H1 (cell line): ENCODE data around the gene SCFD1. TPM values are rescaled to one million over a fixed set of nuclear protein-coding genes. Genes with fewer than 3 reads are reported as not detected.

Experiments
- KDM5A ChIP-seq: fragments of 200-600 bp; IDR thresholded peaks from 2 replicates; pipeline ENCODE4 v1.7.1; 2012; ENCODE audit warnings: mild to moderate bottlenecking, low read length, inconsistent platforms, mixed read lengths
- POU5F1 ChIP-seq: IDR thresholded peaks from 2 replicates; pipeline ENCODE4 v1.6.1; 2011; ENCODE audit warnings: low read depth, mild to moderate bottlenecking, low read length, moderate library complexity
- polyA plus RNA-seq, 7 experiments: library from polyadenylated mRNA; depleted of rRNA in 3 of 7; stranded (reverse) in 5 of 7; unstranded in 2 of 7; fragments of >200 nt in 5 of 7; fragments of 200-250 nt in 2 of 7; gene quantifications; 1 replicate in 5 of 7; 2 replicates in 1 of 7; 4 replicates in 1 of 7; pipeline versions ENCODE4 v1.2.1 to v1.2.3, GENCODE V29; 2011 to 2013; ENCODE audit warnings: missing spikeins in 2 of 7, mixed read lengths in 2 of 7
- total RNA-seq: library from RNA; stranded (reverse); fragmentation: NEBNext Ultra II Directional; extraction: Animal tissue kit (Norgen Biotek cat#: 25700); gene quantifications from 2 replicates; pipeline ENCODE4 v1.2.1, GENCODE V29; 2021

The SCFD1 gene
- total and polyA plus RNA-seq, 2 of the 8 experiments (the other 6 are each of a cell fraction or from before 2014, with no cell fraction given): 32.8 to 64.5 TPM

DNA sequence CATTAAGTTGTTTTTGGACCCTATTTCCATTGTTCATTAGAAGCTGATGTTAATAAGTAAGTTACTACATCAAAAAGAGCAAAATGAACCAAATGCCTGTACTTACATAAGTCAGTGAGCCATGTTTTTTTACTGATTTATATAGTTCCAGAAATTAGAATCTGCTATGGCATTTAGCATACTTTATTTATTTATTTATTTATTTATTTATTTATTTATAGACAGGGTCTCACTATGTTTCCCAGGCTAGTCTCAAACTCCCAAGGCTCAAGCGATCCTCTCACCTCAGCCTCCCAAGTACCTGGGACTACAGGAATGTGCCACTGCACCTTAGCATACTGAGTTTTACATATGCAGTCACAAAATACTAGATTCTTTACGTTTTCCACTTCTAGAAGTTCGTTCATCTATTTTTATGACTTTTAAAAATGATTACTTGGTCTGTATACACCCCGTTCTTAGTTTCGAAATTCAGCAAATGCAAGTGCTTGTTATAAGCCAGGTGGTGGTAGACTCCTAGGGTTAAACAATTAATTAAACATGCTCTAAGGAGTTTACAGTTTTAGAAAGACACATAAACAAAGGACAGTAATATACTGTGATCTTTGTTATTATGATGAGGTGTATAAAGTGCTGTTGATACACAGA, 69.8 kb downstream of the SCFD1 start (continued):
- TF ChIP-seq KDM5A (no peak), POU5F1 (no peak)
- TF ChIP-seq, all 59 proteins: peak for 0
